NCI-H2081 treated with DMSO at 0.1 percent for 48 hours (cell line): ENCODE results near the gene USP11.

Experiments used
- DNase-seq: peaks from one replicate; lab custom pipeline; 2025; lab: John Stamatoyannopoulos, UW

The USP11 gene

DNA sequence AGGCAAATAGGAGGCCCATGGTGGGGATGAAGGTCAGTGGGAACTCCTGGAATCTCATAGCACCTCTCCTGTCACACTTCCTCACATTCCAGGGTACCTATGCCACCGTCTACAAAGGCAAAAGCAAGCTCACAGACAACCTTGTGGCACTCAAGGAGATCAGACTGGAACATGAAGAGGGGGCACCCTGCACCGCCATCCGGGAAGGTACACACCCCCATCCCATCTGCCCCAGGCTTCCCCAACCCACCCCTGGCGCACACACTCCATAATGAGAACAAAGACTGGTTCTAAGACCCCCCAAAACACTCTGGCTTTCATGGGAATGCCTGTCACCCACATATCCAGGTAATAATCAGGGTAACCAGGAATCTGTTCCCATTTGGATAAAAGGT, 7.9 kb upstream of the USP11 start:
- no peak for DNase-seq

DNA sequence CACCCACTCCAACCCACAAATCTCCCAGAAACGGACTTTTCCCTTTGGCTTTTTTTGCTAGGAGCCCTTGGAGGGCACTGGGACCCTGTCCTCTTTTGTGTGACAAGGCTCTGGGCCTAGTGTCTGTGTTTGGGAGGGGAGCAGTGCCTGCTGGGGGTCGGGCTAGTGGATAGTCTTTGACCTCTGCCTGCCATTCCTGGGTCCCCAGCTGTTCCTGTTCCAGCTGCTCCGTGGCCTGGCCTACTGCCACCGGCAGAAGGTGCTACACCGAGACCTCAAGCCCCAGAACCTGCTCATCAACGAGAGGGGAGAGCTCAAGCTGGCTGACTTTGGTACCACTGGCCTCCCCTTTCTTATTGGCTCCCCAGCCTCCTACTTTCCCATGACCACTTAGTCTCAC, 6.7 kb upstream of the USP11 start:
- no peak for DNase-seq

DNA sequence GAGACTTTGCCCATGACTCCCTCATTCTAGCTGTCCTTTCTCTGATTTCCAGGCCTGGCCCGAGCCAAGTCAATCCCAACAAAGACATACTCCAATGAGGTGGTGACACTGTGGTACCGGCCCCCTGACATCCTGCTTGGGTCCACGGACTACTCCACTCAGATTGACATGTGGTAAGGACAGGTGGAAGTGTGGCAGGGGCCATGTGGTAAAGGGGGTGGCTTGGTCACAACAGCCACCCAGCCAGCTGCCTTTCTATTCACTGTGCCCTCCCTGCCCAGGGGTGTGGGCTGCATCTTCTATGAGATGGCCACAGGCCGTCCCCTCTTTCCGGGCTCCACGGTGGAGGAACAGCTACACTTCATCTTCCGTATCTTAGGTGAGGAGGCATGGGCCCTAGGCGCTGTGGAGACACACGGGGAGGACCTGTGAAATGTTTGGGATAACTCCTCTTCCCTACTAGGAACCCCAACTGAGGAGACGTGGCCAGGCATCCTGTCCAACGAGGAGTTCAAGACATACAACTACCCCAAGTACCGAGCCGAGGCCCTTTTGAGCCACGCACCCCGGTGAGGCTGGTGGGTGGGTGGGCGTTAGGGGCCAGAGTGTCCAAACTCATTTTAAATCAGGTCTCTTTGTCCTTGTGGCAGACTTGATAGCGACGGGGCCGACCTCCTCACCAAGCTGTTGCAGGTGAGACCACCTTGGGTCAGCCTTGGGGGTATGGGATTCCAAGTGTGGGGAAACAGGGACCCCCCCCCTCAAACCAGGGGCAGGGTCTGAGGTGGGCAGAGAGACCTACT, 6.1 kb upstream of the USP11 start:
- no peak for DNase-seq

DNA sequence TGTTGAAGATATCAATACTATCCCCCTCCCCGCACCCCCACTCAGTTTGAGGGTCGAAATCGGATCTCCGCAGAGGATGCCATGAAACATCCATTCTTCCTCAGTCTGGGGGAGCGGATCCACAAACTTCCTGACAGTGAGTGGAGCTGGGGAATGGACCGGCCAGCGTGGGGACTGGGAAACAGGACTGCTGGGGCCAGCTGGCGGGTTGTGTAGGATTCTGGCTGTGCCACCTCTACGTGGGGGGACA, 5.5 kb upstream of the USP11 start:
- no peak for DNase-seq

DNA sequence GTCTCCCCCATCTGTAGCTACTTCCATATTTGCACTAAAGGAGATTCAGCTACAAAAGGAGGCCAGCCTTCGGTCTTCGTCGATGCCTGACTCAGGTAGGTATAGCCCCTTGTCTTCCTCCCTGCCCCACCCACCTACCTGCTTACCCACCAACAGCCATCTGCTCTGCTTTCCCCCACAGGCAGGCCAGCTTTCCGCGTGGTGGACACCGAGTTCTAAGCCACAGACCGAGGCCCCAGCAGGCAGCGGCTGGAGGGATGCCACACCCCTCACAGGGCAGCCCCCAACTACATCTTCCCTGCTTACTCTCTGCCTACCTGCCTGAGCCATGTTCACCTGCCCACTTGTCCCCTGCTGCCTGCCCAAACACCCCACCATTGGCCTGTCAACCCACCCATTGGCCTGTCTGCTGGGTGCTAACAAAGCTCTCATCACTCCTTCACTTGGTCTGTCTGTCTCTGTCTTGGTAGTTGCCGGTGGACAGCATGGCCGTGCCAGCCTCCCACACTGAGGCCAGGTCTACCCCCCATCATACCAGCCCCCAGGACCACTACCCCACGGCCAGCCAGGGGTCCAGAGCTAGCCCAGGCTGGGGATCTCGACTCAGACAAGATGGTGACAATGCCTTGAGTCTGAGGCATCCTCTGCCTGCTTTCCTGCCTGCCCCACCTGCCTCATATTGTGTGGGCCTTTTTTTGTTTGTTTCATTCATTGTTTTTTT, 4.1 kb upstream of the USP11 start:
- DNase-seq = no peak

DNA sequence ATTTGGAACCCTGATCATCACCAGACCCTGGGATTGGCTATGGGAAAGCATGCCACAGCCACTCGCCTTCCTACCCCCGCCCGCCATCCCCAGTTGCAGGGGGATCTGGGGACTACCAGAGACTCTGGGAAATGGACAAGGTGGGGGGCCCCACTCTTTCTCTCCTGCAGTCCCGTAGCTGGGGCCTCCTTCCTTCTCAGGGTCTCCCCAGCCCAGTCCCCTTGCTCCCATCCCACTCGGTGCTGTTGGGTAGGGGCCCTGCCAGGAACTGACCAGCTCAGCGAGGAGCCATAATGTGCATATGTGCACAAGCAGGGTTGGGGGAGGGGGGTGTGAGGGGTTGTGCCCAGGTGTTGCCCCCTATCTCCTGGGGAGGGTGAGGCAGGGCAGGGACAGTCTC, 3.4 kb upstream of the USP11 start:
- DNase-seq = no peak

DNA sequence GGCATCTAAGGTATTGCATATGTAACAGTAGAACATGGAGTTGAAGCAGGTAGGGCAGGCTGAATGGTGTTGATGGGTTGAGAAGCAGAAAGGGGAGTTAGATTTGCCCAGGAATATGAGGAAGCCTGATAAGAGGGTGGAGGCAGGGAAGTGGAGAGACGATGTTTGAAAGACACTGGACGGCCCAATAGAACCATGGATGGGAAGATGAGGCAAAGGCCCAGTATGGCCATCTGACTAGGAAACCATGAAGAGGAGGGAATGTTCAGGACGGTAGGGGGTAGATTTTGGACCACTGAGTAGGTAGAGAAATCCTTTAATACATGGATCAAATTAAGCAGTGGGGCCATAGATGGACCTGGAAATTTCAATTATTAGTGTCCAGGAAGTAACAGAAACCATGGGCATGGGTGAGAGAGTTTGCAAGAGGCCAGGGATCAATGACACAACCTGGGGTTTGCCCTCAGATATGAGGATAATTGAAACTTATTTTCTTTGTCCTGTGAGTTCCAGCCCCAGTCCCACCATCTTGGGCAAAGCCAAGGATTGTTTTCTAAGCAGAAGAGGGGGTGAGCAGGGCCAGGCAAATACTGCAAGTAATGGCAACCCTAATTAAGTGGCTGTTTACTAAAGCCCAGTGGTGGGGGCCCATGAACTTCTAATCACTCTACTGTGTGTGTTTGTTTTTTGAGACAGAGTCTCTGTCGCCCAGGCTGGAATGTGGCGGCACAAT, 2.5 kb upstream of the USP11 start:
- no peak for DNase-seq

DNA sequence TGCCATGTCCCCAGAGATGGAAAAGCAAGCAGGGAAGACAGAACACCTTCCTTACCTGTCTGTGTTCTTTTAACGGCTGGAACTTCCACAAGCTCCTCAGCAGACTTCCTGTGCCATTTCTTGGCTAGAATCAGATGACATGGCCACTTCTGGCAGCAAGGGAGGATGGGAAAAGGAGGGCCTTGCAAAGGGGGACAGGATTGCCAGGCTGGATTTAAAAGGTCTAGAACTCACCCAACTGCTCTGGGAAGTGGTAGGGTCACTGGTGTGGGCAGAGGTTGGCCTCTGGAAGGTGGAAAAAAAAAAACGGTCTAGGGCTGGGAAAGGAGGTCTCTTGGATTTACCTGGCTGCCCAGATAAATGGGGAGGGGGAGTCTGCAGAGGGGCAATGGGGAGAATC, 1.6 kb upstream of the USP11 start:
- no peak for DNase-seq

DNA sequence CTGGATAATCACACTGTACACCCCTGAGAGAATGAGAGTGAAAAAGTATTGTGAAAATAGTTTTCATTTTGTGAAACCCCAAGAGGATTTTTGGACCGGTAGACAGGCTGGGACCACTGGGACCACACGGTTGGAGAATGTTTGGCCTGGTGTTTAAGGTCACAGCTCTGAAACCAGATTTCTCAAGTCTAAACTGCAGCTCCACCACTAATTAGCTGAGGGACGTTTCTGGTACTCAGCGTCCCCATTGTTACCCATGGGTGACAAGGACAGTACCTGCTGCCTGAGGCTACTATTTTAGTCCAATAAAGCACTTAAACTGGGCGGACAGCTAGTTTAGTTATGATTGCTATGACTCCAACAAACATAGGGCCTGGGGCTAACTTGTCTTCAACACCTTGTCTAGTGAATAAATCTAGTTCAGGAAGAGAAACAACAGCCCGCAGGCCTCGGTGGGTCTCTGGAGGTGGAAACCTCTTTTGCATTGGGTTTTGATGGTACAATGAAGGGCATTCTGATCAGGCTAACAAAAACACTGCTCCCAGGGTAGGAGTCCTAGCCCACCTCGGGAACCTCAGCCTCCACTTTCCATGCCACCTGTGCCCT, 509 bp upstream of the USP11 start:
- no peak for DNase-seq

DNA sequence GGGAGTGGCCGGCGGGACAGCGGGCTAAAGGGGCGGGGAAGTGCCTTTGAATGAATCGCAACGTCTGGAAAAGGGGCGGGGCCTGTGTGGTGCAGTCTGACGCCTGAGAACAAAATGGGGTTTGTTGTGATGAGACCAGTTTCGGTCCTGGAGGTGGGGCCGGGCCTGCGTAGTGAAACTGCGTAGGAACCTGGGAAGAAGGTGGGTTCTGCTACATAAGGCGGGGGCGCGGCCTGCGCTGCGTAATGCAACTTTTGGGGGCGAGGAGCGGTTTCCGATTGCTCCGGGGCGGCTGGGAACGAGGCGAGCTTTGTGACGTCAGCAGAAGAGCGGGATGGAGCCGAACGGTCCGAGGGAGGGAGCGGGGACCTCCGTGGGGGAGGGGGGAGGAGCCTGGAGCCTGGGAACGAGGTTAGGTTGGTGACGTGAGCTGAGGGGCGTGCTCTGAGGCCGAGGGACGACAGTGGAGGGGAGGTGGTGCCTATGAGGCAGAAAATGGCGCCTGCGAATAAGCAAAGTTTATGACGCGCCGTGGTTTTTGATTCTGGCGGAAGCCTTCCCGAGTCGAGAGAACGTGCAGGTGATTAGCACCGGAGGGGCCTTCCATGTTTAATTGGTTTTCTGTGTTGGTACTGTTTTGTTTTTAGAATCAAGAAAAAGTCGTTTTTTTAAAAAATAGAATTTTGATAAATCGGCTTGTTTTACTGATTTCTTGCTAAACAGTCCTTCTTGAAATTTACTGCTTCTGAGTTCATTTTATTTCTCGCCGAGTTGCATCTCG, 714 bp downstream of the USP11 start:
- DNase-seq = peak; percentile 81

DNA sequence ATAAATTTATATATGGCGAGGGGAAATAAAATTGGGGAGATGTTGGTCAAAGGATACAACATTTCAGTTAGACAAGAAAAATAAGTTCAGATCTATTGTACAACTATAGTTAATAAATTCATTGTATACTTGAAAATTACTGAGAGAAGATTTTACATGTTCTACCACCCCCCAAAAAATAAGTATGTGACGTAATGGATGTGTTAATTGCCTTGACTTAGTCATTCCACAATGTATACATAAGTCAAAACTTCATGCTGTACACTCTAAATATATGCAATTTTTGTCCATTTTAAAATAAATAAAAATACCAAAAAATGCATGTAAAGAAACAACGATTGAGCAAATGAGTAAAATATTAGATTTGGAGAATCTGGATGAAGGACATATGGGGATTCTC, 1.8 kb downstream of the USP11 start:
- DNase-seq = no peak

DNA sequence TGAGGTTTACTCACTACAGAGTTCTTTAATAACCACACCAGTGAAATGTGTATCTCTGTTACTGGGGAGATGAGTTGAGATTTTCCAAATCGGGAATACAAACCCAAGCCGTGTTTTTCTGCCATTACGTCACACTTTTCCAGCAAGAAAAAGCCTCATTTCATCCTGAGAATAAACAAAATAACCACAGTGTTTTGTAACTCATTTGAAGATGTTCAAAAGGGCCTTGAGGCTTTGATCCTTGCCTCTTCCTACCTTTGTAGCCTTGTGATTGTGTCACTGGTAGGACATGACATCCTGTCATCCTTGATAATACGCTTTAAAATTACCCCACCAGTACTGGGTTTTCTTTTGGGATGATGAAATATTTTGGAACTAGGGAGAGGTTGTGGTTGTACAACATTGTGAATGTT, 2.9 kb downstream of the USP11 start:
- DNase-seq = no peak

DNA sequence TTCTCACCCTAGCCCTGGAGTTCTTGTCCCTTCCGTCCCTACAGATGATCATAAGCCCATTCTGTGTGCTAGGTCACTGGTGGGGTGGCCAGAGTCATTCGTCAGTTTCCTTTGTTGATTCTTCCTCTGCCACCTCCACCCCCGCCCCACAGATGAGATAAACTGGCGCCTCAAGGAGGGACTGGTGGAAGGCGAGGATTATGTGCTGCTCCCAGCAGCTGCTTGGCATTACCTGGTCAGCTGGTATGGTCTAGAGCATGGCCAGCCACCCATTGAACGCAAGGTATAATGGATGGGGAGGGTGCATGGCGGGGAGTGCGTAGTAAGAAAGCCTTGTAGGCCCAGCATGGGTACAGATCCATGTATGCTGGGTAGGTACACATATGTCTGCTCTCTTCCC, 6.4 kb downstream of the USP11 start:
- no peak for DNase-seq

DNA sequence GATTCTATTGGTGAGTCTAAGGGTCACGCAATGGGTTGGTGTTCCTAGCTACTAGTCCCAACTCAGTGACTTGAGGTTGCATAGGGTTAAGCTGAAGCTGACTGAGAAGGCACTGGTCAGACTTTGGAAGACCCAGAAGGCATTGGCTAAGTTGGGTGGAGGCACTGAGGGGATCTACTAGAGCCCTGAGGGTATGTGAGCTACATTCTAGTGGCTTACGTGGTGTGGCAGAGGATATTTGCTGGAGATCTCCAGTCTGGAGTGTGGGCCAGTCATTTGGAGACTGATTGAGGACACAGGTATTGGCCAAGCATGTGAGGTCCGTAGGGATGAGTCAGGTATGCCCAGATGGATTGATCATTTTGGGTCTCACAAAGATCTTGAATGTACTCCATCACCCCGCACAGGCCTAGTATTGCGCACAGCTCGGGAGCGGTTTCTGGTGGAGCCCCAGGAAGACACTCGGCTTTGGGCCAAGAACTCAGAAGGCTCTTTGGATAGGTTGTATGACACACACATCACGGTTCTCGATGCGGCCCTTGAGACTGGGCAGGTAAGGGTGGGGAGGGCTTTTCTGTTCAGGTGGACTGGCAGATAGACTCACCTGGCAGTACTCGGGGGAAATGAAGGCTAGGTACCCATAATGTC, 7.2 kb downstream of the USP11 start:
- no peak for DNase-seq

DNA sequence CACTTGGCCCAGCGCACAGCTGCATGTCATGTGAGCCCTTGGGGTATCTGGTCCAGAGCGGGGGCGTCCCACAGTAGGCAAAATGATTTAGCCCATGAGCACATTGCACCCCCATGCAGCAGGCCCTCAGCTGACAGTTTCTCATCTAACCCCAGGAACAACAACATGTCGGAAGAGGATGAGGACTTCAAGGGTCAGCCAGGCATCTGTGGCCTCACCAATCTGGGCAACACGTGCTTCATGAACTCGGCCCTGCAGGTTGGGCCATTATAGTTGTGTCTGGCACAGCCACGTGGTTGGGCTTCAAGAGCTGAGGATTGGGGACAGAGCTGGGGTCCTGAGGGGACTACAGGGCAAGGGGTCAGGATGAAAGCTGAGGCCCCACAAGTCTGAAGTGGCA, 7.8 kb downstream of the USP11 start:
- no peak for DNase-seq

DNA sequence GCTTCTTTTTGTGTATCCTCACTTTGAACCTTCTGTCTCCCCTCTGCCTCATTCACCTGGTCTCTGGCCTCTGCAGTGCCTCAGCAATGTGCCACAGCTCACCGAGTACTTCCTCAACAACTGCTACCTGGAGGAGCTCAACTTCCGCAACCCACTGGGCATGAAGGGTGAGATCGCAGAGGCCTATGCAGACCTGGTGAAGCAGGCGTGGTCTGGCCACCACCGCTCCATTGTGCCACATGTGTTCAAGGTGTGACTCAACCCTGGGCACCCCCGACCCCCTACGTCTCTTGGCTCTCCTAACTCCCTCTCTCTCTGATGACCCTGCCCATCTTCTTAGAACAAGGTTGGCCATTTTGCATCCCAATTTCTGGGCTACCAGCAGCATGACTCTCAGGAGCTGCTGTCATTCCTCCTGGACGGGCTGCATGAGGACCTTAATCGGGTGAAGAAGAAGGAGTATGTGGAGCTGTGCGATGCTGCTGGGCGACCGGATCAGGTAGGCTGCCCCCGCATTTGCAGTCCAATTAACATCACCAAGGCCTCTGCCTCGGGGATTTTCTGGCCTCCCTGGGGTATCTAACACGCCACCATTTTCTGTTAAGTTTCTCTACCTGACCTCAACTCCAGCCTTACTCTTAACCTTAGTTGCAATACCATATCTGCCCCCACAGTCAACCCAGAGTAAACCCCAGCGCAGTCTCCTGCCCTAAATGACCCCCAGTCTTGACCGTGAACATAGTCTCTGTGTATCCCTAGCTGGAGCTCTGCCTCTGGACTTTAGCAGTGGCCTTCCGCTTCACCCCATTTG, 8.6 kb downstream of the USP11 start:
- no peak for DNase-seq

DNA sequence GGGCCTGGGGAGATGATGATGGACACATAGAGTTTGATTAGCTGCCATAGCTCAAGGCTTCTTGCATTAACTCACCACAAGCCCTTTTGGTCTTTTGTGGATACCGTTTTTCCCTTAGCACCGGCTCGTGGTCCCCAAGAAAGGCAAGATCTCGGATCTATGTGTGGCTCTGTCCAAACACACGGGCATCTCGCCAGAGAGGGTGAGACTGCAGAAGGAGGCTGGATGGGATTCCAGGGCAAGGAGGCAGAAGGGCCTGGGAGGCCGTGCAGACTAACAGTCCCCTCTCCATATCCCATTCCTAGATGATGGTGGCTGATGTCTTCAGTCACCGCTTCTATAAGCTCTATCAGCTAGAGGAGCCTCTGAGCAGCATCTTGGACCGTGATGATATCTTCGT, 9.5 kb downstream of the USP11 start:
- DNase-seq = no peak

DNA sequence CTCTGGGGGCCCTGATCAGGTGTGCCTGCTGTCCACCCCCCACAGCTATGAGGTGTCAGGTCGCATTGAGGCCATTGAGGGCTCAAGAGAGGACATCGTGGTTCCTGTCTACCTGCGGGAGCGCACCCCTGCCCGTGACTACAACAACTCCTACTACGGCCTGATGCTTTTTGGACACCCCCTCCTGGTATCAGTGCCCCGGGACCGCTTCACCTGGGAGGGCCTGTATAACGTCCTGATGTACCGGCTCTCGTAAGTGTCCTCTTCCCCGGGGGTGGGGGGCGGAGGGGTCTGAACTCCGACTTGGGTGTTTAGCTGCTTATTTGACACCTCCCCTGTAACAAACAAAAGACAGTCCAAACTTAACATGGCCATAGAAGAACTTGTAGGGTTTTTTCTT, 10.5 kb downstream of the USP11 start:
- DNase-seq = no peak

DNA sequence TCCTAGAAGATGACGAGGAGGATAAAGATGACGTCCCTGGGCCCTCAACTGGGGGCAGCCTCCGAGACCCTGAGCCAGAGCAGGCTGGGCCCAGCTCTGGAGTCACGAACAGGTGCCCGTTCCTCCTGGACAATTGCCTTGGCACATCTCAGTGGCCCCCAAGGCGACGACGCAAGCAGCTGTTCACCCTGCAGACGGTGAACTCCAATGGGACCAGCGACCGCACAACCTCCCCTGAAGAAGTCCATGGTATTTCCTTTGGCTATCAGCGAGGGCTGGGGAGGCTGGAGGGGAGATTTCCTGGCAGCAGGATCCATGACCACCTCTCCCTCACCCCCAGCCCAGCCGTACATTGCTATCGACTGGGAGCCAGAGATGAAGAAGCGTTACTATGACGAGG, 11.9 kb downstream of the USP11 start:
- DNase-seq = no peak

DNA sequence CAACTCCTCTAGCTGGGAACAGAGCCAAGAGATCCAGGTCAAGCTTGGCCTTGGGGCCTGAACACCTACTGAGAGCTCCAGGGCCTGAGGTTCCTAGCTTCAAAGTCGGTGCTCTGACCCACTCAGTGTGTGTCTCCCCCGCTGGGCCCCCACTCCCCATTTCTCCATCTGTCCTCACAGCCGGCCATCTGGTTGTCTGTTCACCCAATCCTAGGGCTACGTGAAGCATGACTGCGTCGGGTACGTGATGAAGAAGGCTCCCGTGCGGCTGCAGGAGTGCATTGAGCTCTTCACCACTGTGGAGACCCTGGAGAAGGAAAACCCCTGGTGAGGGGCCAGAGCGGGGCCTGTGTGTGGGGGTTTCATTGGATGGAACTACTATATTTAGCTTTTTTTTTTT, 12.3 kb downstream of the USP11 start:
- no peak for DNase-seq
